HG02623 (cell line): ENCODE results near the gene FILIP1L.

ENCODE experiments used
- ATAC-seq: cut with Tn5 transposase; IDR thresholded peaks from one replicate; pipeline ENCODE4 v1.9.1; 2021; ENCODE audit warnings: moderate library complexity; ENCODE audit not compliant: unreplicated experiment

Gene FILIP1L

GRCh38 chr3:99873269-99874102, 240.8 kb downstream of the FILIP1L start:
- no peak for ATAC-seq

GRCh38 chr3:99872923-99873254, 241.4 kb downstream of the FILIP1L start:
- ATAC-seq, result peak; percentile 52

- no peak for ATAC-seq
Observed at GRCh38 chr3:99871231-99872045, 242.9 kb downstream of the FILIP1L start.

GRCh38 chr3:99870712-99871111, 243.6 kb downstream of the FILIP1L start:
- no peak for ATAC-seq

- ATAC-seq, result no peak
Observed at GRCh38 chr3:99869621-99870020, 244.7 kb downstream of the FILIP1L start.

- no peak for ATAC-seq
Observed at GRCh38 chr3:99868311-99868646, 246.0 kb downstream of the FILIP1L start.

DNA sequence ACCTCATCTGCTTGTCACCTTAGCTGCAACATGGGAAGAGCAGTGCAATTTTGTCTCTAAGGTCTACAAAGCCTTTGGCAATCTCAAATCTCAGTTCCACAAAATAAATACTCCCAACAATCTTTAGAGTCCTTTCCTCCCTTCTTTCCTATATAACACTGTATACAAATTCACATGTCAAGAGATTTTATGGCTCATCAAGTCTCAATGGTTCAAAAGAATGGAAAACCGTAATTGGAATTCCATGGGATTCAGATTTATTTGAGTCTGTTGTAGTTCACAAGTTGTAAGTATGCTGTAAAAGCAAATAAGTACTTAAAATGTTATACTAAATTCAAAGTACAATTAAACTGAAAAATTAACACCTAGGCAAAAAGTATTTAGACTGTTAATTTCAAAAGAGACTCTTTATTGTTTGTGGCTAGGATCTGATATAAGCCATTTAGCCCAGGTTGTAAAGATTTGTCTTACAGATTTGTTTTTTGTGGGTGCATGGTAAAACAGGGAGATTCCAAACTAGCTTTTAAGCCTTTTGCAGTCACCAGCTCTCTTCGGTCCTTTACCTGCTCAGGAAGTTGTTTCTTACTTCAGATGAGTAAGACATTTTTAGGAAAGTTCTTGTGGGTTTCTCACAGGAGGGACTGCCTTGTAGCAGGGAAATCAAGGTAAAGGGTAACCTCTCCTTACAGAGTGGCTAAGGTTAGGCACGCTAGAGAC, 246.5 kb downstream of the FILIP1L start:
- no peak for ATAC-seq

DNA sequence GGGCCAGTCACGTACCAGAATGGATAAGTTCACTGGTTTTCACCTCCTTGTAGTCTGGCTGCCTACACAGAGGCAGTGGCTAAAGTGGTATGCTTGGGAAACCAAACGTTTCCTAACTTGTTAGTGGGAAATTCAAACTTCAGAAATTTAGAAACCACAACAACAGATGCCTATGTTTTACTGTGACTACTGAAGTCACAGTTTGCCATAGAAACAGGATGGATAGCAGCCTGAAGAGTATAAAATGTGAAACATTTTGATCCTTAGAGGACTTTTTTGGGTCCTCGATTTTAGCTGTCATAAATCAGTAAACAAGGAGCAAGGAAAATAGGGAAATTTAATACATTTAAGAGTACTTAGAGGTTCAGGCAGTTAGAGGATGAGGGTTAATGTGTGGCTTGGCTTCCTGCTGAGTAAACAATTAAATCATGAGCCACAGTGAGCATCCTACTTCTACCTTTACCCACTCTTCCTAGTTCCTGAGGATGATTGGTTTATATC, 248.0 kb downstream of the FILIP1L start:
- no peak for ATAC-seq

GRCh38 chr3:99865321-99865720, 249.0 kb downstream of the FILIP1L start:
- ATAC-seq, result no peak

DNA sequence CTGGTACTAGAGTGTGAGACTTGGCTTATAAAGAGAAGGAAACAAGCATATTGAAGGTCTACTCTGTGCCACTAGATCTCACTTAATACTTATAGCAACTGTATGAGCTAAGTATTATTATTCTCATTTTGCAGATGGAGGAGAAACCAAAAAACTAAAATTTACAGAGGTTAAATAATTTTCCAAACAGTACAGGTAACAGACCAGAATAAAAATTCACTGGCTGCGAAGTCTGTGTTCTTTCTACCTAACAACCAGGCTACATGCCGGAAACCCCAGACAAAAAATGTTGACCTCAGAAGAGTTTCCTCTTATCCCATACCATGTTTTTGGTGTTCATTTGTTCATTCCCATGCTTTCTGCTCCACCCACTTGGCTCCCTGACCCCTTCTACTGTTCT, 250.0 kb downstream of the FILIP1L start:
- no peak for ATAC-seq

DNA sequence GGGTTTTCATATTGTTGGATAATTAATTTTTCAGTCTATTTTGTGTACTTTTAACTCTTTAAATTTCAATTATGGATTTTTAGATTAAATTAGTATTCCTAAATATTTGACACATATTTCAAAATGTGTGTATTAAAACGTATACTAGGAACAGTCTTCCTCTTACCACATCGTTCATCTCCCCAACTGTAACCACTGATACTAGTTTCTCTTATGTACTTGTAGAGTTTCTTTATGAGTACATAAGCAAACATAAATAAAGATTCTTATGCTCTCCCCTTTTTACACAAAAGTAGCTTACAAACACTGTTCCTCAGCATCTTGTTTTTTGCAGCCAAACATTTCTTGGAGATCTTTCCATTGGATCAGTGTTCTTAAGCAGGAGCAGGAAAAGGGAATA, 250.7 kb downstream of the FILIP1L start:
- no peak for ATAC-seq

DNA sequence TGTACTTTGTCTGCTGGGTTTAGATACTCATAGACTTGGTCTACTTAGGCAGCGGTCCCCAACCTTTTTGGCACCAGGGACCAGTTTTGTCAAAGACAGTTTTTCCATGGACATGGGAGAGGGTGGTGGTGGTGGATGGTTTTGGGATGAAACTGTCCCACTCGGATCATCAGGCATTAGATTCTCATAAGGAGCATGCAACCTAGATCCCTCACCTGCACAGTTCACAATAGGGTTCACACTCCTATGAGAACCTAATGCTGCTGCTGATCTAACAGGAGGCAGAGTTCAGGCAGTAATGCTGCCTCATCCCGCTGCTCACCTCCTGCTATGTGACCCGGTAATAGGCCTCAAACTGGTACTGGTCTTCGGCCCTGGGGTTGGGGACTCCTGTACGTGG, 251.3 kb downstream of the FILIP1L start:
- no peak for ATAC-seq

DNA sequence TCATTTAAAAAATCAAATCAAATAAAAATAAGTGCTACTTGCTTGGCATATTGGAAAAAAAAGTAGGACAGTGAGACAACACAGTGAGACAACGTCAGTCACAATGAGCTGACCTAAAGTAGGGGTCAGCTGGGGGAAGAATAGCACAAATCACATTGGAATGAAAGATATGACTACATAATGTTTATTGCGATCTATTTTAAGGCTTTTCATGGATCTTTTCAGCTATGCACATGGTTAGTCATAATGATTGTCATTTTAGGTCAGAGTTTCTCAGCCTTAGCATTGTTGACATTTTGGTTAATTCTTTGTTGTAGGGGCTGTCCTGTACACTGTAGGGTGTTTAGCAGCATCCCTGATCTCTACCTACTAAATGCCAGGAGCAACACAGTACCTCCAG, 252.1 kb downstream of the FILIP1L start:
- no peak for ATAC-seq

- no peak for ATAC-seq
Observed at GRCh38 chr3:99861216-99861615, 253.1 kb downstream of the FILIP1L start.

DNA sequence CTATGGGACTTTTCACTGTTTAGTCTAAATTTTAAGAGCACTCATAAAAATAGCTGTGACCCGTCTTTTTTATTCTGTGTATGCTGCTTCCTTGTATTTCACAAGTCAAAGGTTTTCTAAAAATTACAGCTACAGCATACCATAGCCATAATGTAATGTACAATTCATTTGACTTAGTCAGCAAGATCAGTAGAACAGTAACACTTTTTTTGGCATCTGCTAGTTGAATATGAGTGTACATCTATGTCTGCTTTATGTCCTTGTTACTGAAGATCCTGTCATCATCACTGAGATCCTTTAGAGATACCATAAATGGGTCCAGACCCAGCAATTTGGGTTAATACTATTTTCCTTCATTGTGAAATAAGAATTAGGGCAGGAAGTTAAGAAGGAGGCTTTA, 254.5 kb downstream of the FILIP1L start:
- ATAC-seq, result no peak

- no peak for ATAC-seq
Observed at GRCh38 chr3:99858469-99858868, 255.8 kb downstream of the FILIP1L start.

GRCh38 chr3:99857278-99857677, 257.0 kb downstream of the FILIP1L start:
- no peak for ATAC-seq

GRCh38 chr3:99856437-99857220, 257.7 kb downstream of the FILIP1L start:
- ATAC-seq, result no peak

DNA sequence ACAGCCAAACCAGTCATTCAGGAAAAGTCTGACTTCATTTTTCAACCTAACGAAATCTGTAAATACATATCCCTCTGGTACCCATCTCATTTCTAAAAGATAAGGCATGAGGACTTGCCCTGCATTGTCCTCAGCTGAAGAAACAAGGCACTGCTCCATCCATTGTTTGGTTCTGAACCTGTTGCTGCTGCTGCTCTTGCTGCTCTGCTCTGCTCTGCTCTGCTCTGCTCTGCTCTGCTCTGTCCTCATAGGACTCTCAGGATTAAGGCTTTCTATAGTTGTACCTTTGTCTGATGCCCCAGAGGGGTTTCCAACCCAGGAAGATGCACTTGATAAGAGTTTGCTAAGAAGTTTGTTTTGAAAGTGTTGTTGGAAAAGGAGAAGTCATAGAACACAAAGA, 258.4 kb downstream of the FILIP1L start:
- no peak for ATAC-seq

- no peak for ATAC-seq
Observed at GRCh38 chr3:99854756-99855298, 259.5 kb downstream of the FILIP1L start.

DNA sequence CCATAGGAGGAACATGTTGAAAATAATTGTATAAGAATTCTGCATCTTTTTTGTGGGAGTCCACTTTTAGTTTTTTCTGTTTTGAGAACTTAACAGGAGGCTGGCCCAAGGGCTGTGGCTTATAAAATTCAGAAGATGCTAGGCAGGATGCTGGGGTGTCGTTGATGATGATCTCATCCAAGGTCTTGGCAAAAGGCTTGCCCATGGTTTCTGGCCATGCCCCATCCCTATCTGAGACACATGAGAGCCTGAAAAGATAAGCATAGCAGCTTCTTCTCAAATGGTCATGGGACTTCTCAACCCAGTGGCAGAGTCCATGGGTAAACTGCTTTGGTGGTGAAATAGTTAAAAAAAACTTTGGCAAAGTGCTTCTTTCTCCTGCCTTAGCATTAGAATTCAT, 261.4 kb downstream of the FILIP1L start:
- no peak for ATAC-seq
